ENCODE measurements around the gene FAM13A.

GRCh38 chr4:88897180-88897579 is 159.8 kb downstream of the FAM13A start:
- TF ChIP-seq POLR2A (IDR thresholded peaks at IDR 0.05) (no peak), CTCF (IDR thresholded peaks at IDR 0.05) (no peak)

All from uterus (tissue), 2 donors.